CD8-positive, alpha-beta memory T cell (primary cell): Measurements from ENCODE around the gene PFN3. TPM values are rescaled to one million over a fixed set of nuclear protein-coding genes. Genes with fewer than 3 reads are reported as not detected.

ENCODE experiments used
- CTCF ChIA-PET: fragments of 350-600 bp; sonication (Branson Sonifier 250); formaldehyde crosslinking; loops from one replicate; lab custom pipeline; 2021; ENCODE audit warnings: antibody characterized with exemption; lab: Charles Lee
- POLR2A ChIA-PET: fragments of 350-600 bp; sonication (Branson Sonifier 250); formaldehyde crosslinking; loops from one replicate; lab custom pipeline; 2021; ENCODE audit warnings: antibody characterized with exemption; lab: Charles Lee
- DNase-seq, 5 donors: peaks; one replicate each; pipeline versions ENCODE4 v3.0.0 to v3.0.0-alpha.2; 2020 to 2022; ENCODE audit warnings: mixed read lengths in 1 of 5
- H3K27ac ChIP-seq: one replicate; pipeline ENCODE4 v1.7.0; 2013; ENCODE audit warnings: low read depth, mild to moderate bottlenecking, low read length, moderate library complexity
- H3K27me3 ChIP-seq: 2 replicates; pipeline ENCODE4 v1.7.0; 2013; ENCODE audit warnings: low read length, mild to moderate bottlenecking; ENCODE audit not compliant: insufficient read depth, poor library complexity, severe bottlenecking
- H3K36me3 ChIP-seq: 2 replicates; pipeline ENCODE4 v1.7.0; 2013; ENCODE audit warnings: mild to moderate bottlenecking, low read length, moderate library complexity; ENCODE audit not compliant: insufficient read depth
- H3K4me1 ChIP-seq: 2 replicates; pipeline ENCODE4 v1.7.0; 2013; ENCODE audit warnings: mild to moderate bottlenecking, low read length, moderate library complexity; ENCODE audit not compliant: insufficient read depth
- H3K4me3 ChIP-seq: 2 replicates; pipeline ENCODE4 v1.7.0; 2013; ENCODE audit warnings: mild to moderate bottlenecking, low read length
- H3K9me3 ChIP-seq: 2 replicates; pipeline ENCODE4 v1.7.0; 2013; ENCODE audit warnings: mild to moderate bottlenecking, low read length
- H3K27ac Mint-ChIP-seq, 8 donors: one replicate each; pipeline ENCODE4 v1.8.0; 2020 to 2021; ENCODE audit warnings: mixed read lengths in 8 of 8, mild to moderate bottlenecking in 6 of 8, inconsistent platforms in 3 of 8, moderate library complexity in 3 of 8
- H3K27me3 Mint-ChIP-seq, 2 donors: one replicate each; pipeline ENCODE4 v1.8.0; 2020 to 2021; ENCODE audit warnings: mixed read lengths in 2 of 2, mild to moderate bottlenecking in 1 of 2, moderate library complexity in 1 of 2
- H3K36me3 Mint-ChIP-seq, 3 donors: one replicate each; pipeline ENCODE4 v1.8.0; 2020 to 2021; ENCODE audit warnings: mixed read lengths in 3 of 3, inconsistent platforms in 1 of 3, mild to moderate bottlenecking in 1 of 3
- H3K4me1 Mint-ChIP-seq, 3 donors: one replicate each; pipeline ENCODE4 v1.8.0; 2020 to 2021; ENCODE audit warnings: mixed read lengths in 3 of 3, inconsistent platforms in 1 of 3, mild to moderate bottlenecking in 1 of 3
- H3K4me3 Mint-ChIP-seq, 7 donors: one replicate each; pipeline ENCODE4 v1.8.0; 2020 to 2021; ENCODE audit warnings: mixed read lengths in 7 of 7, mild to moderate bottlenecking in 6 of 7, moderate library complexity in 4 of 7, inconsistent platforms in 2 of 7
- H3K9me3 Mint-ChIP-seq, 5 donors: one replicate each; pipeline ENCODE4 v1.8.0; 2020 to 2022; ENCODE audit warnings: mixed read lengths in 5 of 5, mild to moderate bottlenecking in 3 of 5, moderate library complexity in 2 of 5, inconsistent platforms in 1 of 5
- polyA plus RNA-seq: library from polyadenylated mRNA; unstranded; fragments of 300-500 nt; fragmentation: Illumina TruSeq; gene quantifications from one replicate; pipeline ENCODE4 v1.2.3, GENCODE V29; 2021
- total RNA-seq, 2 experiments: library from RNA; stranded (reverse); gene quantifications; one replicate each; pipeline ENCODE4 v1.2.3, GENCODE V29; 2021

PFN3 gene
- total and polyA plus RNA-seq, 3 experiments from 2014 or later = not detected

DNA sequence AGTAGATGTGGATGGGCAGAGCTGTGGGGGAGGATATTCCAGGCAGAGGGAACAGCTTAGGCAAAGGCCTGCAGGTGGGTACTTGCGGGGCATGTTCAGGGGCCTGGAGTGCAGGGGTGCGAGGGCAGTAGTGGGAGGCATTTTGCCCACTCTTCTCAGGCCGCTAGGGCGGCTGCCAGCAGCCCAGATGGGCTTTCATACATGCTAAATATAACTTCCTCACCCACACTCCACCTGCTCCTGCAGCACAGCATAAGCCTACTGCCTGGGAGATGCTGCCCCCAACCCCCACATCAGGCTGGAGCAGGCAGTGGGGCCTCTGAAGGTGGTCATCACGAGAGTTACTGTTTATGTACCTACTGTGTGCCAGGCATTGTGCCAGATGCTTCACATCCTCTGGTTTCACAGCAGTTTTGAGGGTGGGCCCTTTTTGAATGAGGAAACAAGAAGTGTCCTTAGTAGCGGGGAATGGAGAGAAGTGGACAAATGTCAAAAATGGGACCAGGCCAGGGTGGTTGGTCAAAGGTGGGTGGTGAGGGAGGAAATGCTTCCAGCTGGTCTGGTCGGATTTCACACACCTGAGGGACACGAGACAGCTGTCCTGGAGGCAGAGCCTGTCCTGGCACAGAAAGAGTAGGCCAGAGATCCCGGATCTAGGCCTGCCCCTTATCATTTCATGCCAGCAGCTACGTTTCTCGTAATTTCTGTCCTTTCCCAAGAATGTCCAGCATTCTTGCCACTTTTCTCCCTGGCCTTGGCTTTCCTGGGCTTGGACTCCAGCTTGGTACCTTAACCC, 30.6 kb downstream of the PFN3 start:
- CTCF ChIA-PET = interaction anchor here (0.7 to 12.7 kb wide), 24 partner anchors 12 to 259 kb away, joined by 3 to 136 read pairs (median 6); partner anchors contain the start of genes LMAN2, RGS14 and SLC34A1
- no peaks in the 10 kb centered on the region for H3K9me3 ChIP-seq
- Mint-ChIP-seq H3K9me3 (no peaks in the 10 kb centered on the region), H3K36me3 (peaks cover 13 to 68% (median 15%) of the 10 kb centered on the region in 3 donors), H3K4me3 (peak overlapping the region in 3 of 7 donors; percentile 15 to 56 (median 39)), H3K4me1 (peaks cover 55 to 77% (median 61%) of the 10 kb centered on the region in 3 donors), H3K27ac (peak overlapping the region; percentile 29 to 97 (median 82)), H3K27me3 (peaks cover 0 to 1% of the 10 kb centered on the region in 2 donors)
- peaks cover 39% of the 10 kb centered on the region for H3K36me3 ChIP-seq
- H3K27me3 ChIP-seq = no peaks in the 10 kb centered on the region
- H3K4me3 ChIP-seq = no peak overlapping the region
- H3K27ac ChIP-seq = no peak overlapping the region
- peaks cover 69% of the 10 kb centered on the region for H3K4me1 ChIP-seq
- no peak for DNase-seq
- POLR2A ChIA-PET = interaction anchor here (1.0 to 4.1 kb wide), 8 partner anchors 12 to 86 kb away, joined by 3 to 23 read pairs (median 4); partner anchors contain the start of genes LMAN2 and RGS14

- peak in 1 of 5 donors; percentile 30 for DNase-seq
- H3K36me3 ChIP-seq = peaks cover 39% of the 10 kb centered on the region
These were observed 31.4 kb downstream of the PFN3 start for GRCh38 chr5:177368869-177369644.

GRCh38 chr5:177367981-177368868, 32.2 kb downstream of the PFN3 start:
- ChIA-PET CTCF (interaction anchor here (1.0 to 12.7 kb wide), 8 partner anchors 11 to 95 kb away, joined by 3 to 136 read pairs (median 30); partner anchors contain the start of genes LMAN2, RGS14 and SLC34A1), POLR2A (no interaction called here)
- peak overlapping the region in 1 of 7 donors; percentile 60 for H3K4me3 Mint-ChIP-seq
- H3K4me1 Mint-ChIP-seq = peaks cover 53 to 77% (median 63%) of the 10 kb centered on the region in 3 donors
- peaks cover 69% of the 10 kb centered on the region for H3K4me1 ChIP-seq
- peaks cover 0 to 1% of the 10 kb centered on the region in 2 donors for H3K27me3 Mint-ChIP-seq
- peaks cover 13 to 68% (median 15%) of the 10 kb centered on the region in 3 donors for H3K36me3 Mint-ChIP-seq
- no peaks in the 10 kb centered on the region for H3K9me3 ChIP-seq
- H3K9me3 Mint-ChIP-seq = no peaks in the 10 kb centered on the region
- no peaks in the 10 kb centered on the region for H3K27me3 ChIP-seq
- H3K4me3 ChIP-seq = no peak overlapping the region
- DNase-seq = no peak
- H3K27ac ChIP-seq = peak overlapping the region; percentile 70
- peaks cover 39% of the 10 kb centered on the region for H3K36me3 ChIP-seq
- H3K27ac Mint-ChIP-seq = peak overlapping the region in 3 of 8 donors; percentile 51 to 86 (median 80)

More at GRCh38 chr5:177368869-177369644, 31.4 kb downstream of the PFN3 start:
- Histone ChIP-seq H3K27me3 (no peaks in the 10 kb centered on the region), H3K9me3 (no peaks in the 10 kb centered on the region), H3K4me1 (peaks cover 69% of the 10 kb centered on the region), H3K27ac (no peak overlapping the region), H3K4me3 (no peak overlapping the region)
- peaks cover 13 to 71% (median 15%) of the 10 kb centered on the region in 3 donors for H3K36me3 Mint-ChIP-seq
- H3K27me3 Mint-ChIP-seq = peaks cover 0 to 1% of the 10 kb centered on the region in 2 donors
- H3K4me1 Mint-ChIP-seq = peaks cover 57 to 77% (median 63%) of the 10 kb centered on the region in 3 donors
- peak overlapping the region in 2 of 7 donors; percentile 54 to 56 for H3K4me3 Mint-ChIP-seq
- ChIA-PET CTCF (interaction anchor here (0.9 to 12.7 kb wide), 13 partner anchors 12 to 132 kb away, joined by 3 to 136 read pairs (median 9); partner anchors contain the start of genes LMAN2, RGS14 and SLC34A1), POLR2A (no interaction called here)
- H3K27ac Mint-ChIP-seq = peak overlapping the region; percentile 52 to 97 (median 82)
- no peaks in the 10 kb centered on the region for H3K9me3 Mint-ChIP-seq

DNA sequence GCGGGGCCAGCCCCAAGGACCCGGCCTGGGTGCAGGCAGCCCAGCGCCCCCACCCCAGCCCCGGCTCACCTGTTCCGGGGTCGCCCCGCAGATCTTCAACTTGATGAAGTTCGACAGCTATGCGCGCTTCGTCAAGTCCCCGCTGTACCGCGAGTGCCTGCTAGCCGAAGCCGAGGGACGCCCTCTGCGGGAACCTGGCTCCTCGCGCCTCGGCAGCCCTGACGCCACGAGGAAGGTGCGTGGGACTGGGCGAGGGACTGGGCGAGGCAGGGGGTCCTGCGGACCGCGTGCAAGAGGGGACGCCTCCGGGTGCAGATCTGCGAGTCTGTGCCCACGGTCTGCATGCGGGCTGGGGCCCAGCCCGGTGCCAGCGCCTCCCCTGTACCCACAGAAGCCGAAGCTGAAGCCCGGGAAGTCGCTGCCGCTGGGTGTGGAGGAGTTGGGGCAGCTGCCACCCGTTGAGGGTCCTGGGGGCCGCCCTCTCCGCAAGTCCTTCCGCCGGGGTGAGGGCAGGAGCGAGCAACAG, 33.1 kb downstream of the PFN3 start:
- CTCF ChIA-PET = interaction anchor here (0.9 to 12.7 kb wide), 5 partner anchors 11 to 90 kb away, joined by 3 to 136 read pairs (median 64); partner anchors contain the start of genes LMAN2 and RGS14

DNA sequence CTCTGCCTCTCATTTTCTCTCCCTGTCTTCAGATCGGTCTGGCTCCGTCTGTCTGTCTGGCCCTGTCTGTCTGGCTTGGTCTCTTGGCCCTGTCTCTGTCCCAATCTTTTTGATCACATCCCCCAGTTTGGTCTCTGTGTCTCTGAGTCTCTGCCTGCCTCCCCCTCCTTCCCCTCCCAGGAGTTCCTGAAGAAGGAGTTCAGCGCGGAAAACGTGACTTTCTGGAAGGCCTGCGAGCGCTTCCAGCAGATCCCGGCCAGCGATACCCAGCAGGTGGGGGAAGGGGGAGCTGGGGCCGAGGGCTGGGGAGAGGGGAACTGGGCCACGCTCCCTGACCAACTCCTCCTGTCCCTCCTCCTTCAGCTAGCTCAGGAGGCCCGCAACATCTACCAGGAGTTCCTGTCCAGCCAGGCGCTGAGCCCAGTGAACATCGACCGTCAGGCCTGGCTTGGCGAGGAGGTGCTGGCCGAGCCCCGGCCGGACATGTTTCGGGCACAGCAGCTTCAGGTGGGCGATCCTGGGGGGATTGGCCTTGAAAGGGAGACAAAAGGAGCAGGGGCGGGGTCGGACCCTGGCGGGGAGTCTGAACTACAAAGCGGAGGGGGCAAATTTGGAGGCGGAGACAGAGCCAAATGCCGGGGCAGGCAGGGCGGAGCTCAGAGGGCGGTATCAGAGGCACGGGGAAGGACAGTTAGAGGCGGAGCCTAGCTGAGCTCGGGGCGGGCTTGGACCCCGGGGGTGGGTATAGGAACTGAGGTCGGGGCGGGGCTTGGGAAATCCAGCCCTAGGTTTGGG, 33.7 kb downstream of the PFN3 start:
- peaks cover 52 to 77% (median 63%) of the 10 kb centered on the region in 3 donors for H3K4me1 Mint-ChIP-seq
- peaks cover 13 to 63% (median 15%) of the 10 kb centered on the region in 3 donors for H3K36me3 Mint-ChIP-seq
- H3K27ac ChIP-seq = peak overlapping the region; percentile 70
- H3K9me3 ChIP-seq = no peaks in the 10 kb centered on the region
- H3K9me3 Mint-ChIP-seq = no peaks in the 10 kb centered on the region
- peak overlapping the region in 4 of 8 donors; percentile 52 to 97 (median 73) for H3K27ac Mint-ChIP-seq
- POLR2A ChIA-PET = interaction anchor here (0.6 kb wide), 1 partner anchor 8 kb away, joined by 4 read pairs; no protein-coding TSS in a partner anchor
- CTCF ChIA-PET = interaction anchor here (0.9 to 12.7 kb wide), 4 partner anchors 10 to 91 kb away, joined by 3 to 136 read pairs (median 62); partner anchors contain the start of genes LMAN2 and RGS14
- DNase-seq = no peak
- peaks cover 68% of the 10 kb centered on the region for H3K4me1 ChIP-seq
- no peaks in the 10 kb centered on the region for H3K27me3 ChIP-seq
- H3K36me3 ChIP-seq = peaks cover 33% of the 10 kb centered on the region
- no peak overlapping the region for H3K4me3 ChIP-seq
- peaks cover 0 to 1% of the 10 kb centered on the region in 2 donors for H3K27me3 Mint-ChIP-seq
- H3K4me3 Mint-ChIP-seq = peak overlapping the region in 1 of 7 donors; percentile 15

More for the DNA sequence above, 33.1 kb downstream of the PFN3 start:
- Mint-ChIP-seq H3K9me3 (no peaks in the 10 kb centered on the region), H3K4me1 (peaks cover 52 to 77% (median 63%) of the 10 kb centered on the region in 3 donors), H3K27me3 (peaks cover 0 to 1% of the 10 kb centered on the region in 2 donors), H3K36me3 (peaks cover 13 to 66% (median 15%) of the 10 kb centered on the region in 3 donors), H3K4me3 (no peak overlapping the region), H3K27ac (peak overlapping the region in 1 of 8 donors; percentile 47)
- POLR2A ChIA-PET = no interaction called here
- no peak overlapping the region for H3K4me3 ChIP-seq
- peaks cover 39% of the 10 kb centered on the region for H3K36me3 ChIP-seq
- no peaks in the 10 kb centered on the region for H3K27me3 ChIP-seq
- DNase-seq = no peak
- H3K9me3 ChIP-seq = no peaks in the 10 kb centered on the region
- peaks cover 68% of the 10 kb centered on the region for H3K4me1 ChIP-seq
- peak overlapping the region; percentile 70 for H3K27ac ChIP-seq

DNA sequence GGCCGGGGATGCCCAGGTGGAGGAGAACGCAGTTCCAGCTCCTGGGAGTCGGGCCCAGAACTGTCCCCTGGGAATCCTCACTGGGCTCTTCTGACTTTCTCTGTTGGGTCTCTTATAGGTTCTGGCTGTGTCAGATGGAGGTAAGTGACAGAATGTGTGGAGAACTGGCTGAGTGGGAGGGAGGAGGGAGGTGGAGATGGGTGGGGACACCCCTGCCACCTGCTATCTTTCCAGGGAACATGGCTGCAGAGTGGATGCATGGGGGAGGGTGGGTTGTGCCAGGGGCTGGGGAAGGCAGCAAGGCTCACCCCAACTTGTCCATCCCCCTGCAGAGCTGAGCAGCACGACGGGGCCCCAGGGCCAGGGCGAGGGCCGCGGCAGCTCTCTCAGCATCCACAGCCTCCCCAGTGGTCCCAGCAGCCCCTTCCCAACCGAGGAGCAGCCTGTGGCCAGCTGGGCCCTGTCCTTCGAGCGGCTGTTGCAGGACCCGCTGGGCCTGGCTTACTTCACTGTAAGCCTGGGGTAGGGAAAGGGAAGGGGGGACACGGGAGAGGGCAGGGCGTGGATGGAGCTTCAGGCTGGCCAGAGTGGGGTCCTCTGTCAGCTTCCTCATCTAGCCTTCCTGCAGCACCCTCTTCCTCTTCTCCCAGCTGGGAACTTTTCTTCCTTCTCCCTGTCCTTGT, 34.5 kb downstream of the PFN3 start:
- H3K27ac ChIP-seq = peak overlapping the region; percentile 70
- CTCF ChIA-PET = interaction anchor here (1.0 to 12.7 kb wide), 4 partner anchors 9 to 92 kb away, joined by 3 to 136 read pairs (median 60); partner anchors contain the start of genes LMAN2 and RGS14
- peaks cover 31% of the 10 kb centered on the region for H3K36me3 ChIP-seq
- Mint-ChIP-seq H3K27ac (peak overlapping the region in 5 of 8 donors; percentile 26 to 97 (median 61)), H3K4me3 (peak overlapping the region in 1 of 7 donors; percentile 15), H3K4me1 (peaks cover 55 to 77% (median 64%) of the 10 kb centered on the region in 3 donors), H3K27me3 (peaks cover 0 to 1% of the 10 kb centered on the region in 2 donors), H3K9me3 (no peaks in the 10 kb centered on the region), H3K36me3 (peaks cover 12 to 57% (median 13%) of the 10 kb centered on the region in 3 donors)
- peaks cover 69% of the 10 kb centered on the region for H3K4me1 ChIP-seq
- H3K4me3 ChIP-seq = no peak overlapping the region
- no peaks in the 10 kb centered on the region for H3K27me3 ChIP-seq
- no peak for DNase-seq
- no peaks in the 10 kb centered on the region for H3K9me3 ChIP-seq
- POLR2A ChIA-PET = interaction anchor here (0.6 kb wide), 1 partner anchor 9 kb away, joined by 4 read pairs; no protein-coding TSS in a partner anchor
